HG03469 (cell line): ENCODE data around the gene BRD4.

Source experiments
- ATAC-seq: cut with Tn5 transposase; IDR thresholded peaks from one replicate; pipeline ENCODE4 v1.9.1; 2021; ENCODE audit warnings: mild to moderate bottlenecking, moderate library complexity, moderate number of reproducible peaks; ENCODE audit not compliant: unreplicated experiment

Gene BRD4

DNA sequence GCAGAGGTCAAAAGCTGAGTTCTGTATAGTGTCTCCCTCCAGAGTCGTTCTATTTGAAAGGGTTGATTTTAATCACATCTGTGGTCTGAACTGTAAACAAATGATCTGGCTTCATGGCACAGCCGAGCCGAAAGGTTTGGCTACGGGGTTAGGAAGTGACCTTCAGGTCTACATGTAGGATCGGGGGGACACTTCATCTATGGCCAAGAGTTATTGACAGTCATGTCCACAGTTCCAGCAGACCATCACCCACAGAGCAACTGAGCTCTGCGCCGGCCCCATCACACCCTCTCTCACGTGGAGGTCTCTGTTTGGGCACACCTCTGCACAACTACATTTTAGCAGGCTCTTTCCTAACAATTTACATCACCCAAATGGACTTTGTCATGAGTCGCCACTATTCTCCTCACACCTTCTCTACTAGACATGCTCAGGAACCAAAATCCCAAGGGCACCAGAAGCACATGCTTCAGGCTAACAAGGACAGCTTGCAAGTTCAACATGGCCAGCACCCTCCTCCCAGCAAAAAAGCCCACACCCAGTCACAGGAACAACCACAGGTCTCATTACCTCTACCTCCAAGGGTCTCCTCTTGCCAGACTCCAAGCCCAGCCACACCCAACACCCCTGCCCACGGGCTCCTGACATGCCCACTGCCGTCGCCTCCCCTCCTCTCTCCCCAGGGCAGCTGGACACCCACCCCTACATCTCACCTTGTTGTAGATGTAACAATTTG is 64.0 kb downstream of the BRD4 start:
- ATAC-seq = no peak

DNA sequence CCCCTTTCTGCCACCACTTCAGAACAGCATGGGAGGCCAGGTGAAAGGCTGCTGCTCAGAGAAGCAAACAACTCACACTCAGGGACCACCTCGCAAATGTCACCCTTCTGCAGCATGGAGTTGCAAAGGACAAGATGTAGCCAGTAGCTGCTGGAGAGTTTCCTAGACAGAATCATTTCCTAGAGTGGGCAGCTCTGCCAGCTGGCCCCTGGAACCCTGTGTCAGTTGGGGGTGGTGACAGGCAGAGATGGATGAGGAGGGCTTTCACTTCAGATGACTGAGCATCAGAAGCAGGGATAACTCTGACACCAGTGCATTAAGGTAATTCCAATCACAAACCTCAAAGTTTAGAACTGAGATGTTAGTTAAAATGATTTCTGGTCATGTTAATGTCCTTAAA is 65.7 kb downstream of the BRD4 start:
- ATAC-seq = no peak

DNA sequence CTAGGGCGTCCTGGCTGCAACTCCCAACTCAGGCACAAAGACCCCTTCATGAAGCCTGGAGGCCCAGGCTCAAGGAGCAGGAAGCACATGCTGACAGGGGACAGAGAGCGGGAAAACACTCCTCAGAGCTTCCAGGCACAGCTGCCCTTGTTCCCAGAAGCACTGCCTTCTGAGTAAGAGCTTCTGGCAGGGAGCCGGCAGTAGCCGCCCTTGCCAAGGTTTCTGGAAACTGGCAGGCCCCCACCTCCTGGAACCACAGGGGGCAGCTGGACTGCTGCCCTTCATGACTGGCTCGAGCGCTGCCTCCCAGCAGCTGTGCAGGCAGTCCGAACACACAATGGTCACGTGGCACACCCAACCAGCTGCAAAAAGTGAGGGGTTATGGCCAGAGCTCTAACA is 66.5 kb downstream of the BRD4 start:
- ATAC-seq = no peak

DNA sequence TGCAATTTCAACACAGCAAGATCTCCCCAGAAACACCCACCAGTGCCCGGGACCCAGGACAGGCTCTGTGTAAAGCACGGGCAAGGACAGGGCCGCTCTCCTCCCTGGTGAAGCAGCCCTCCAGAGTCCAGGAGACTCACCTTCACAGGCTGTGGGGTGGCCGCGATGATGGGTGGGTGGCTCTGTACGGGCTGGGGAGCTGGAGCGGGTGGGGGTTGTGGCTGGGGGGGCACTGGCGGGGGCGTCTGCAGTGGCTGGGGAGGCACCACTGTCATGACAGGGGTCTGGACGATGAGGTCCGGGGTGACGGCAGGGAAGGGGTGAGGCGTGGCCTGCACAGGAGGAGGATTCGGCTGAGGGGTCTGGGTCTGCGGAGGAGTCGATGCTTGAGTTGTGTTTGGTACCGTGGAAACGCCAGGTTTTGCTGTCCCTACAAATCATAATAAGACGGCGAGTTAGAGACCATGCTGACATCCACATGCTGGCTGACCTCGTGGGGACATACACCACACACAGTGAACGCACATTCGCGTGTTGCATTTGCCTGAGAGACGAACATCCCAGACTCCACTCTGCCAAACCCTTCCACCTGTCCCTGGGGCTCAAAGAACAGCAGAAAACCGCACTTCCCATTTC is 67.0 kb downstream of the BRD4 start:
- ATAC-seq = no peak

DNA sequence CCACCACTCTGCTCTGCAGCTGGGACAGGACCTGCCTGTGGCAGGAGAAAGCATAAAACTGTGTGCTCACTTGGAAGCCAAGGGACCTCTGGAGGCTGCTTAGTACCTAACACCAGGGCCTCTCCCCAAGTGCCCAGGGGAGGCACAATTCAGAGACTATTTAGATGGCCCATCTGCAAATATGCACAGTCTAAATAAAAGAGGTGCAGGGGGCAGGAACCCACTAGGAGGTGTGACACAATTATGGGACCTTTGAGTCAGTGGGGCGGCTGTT is 67.5 kb downstream of the BRD4 start:
- no peak for ATAC-seq

DNA sequence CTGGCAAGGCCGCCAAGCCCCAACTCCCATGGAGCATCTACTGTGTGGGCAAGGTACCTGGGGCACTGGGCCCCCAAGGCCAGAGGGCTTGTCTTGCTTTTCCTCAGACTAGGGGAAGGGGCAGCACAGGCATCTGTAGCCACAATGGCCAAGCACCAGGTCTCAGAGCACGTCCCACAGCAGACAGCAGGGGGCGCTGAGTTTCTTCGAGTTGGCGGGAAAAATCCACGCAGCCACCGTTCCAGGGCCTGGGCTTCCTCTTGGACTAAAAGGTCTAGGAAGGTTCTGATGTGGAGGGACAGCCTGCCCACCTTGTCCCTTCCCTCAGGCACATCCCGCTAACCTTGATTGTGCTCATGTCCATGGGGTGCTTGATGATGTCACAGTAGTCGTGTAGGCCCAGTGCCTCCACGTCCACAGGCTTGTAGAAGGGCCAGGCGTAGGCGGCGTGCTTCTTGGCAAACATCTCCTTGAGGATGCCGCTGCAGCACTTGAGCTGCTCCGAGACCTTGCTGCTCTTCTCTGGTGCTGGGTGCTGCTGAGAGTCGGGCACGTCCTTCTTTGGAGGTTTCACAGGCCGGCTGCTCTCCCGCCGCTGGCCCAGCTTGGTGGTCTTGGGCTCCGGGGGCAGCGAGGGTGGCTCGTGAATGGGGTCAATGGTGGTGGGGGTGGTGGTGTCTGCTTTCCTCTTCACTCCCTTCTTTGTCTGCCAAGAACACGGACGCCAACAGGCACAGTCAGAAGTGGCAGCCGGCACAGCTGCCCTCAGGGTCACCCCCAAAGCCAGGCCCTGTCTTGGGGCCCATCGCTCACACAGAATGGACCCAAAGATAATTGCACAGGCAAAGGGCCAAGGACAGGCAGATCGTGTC is 68.0 kb downstream of the BRD4 start:
- no peak for ATAC-seq

DNA sequence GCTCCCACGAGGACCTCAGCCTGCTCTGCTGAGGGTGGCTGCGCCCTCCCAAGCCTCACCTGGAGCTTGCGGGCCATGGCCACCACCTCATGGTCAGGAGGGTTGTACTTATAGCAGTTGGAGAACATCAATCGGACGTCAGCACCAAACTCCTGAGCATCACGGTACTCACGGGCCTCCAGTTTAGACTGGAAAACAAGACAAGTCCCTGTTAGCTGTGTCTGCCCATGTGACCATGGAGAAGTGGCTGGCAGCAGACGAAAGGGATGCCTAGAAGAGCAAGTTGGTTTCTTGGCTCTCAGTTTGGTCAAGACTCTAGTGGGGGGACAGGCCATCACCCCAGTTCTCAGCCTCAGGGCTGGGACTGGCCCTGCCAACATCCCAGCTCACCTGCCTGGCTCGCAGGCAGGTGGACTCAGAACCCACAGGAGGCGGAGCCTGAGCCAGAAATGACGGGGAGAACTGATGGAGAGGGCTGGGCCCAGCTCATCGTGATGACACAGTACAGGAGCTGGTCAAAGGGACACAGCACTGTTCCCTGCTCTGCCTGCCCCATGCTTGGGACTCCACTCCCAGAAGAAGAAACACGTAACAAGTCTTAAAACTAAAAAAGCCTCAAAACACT is 68.9 kb downstream of the BRD4 start:
- no peak for ATAC-seq

DNA sequence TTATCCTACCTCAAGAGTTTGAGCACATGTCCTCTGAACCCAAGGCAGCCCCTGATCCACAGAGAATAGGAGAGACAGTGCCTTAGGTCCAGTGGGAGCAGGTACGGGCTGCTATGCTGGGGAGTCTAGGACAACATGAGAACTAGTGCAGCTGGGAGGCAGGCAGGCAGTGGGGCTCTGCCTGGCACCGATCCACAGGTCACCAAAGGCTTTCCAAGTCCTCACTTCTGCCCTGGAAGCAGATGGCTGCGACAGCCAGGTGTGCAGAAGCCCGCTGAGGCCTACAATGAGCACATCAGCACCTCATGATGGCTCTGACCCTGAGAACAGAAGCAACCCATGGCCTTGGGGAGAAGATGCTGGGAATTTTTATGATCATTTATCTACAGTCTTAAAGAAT is 70.3 kb downstream of the BRD4 start:
- ATAC-seq = no peak

DNA sequence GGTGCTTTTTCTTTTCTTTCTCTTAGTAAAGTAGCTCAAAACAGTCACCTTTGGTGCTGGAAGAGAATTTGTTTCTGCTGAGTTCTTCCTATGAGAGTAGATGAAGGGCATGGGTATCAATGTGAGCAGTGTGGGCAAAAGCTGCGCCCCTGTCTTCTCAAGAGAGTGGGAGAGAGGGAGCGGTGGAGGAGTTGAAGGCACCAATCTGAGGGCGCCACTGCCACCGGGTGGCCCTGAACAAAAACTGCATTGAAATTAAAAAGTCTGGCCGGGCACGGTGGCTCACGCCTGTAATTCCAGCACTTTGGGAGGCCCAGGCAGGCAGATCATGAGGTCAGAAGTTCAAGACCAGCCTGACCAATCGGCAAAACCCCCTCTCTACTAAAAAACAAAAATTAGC is 71.4 kb downstream of the BRD4 start:
- no peak for ATAC-seq

DNA sequence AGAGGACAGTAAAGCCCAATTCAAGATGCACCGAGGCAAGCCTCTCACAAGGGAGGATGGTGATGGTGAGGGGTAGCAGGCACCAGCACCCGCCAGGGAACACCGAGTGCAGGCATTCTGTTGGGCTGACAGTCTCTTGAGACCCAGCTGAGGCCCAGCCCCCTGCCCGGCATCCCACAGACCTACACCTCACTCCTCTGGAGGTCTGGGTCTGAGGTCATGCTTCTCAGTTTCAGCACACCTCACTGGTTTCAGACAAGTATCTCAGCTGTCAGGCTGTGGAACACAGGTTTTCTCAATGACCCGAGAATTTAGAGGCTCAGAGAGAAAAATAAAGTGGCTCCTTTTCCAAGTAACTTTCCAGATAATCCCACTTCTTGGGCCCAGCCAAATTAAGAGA is 72.4 kb downstream of the BRD4 start:
- ATAC-seq = no peak

DNA sequence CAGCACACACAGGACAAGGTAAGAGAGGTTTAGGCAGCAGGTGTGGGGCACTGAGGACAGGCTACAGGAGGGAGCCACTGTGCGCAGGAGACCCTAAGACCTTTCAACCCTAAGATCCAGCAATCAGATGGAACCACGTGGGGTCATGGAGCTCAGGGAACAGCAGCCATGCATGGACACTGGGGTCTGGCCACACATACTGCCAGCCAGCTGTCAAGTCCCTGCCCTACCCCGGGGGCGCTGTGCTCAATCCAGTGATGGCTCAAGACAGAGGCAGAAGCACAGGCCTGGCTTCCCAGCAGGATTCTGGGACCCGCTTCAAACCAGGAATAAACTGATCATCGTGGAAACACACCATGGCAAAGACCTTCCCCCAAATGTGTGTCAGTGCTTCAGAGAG is 74.6 kb downstream of the BRD4 start:
- ATAC-seq = no peak

DNA sequence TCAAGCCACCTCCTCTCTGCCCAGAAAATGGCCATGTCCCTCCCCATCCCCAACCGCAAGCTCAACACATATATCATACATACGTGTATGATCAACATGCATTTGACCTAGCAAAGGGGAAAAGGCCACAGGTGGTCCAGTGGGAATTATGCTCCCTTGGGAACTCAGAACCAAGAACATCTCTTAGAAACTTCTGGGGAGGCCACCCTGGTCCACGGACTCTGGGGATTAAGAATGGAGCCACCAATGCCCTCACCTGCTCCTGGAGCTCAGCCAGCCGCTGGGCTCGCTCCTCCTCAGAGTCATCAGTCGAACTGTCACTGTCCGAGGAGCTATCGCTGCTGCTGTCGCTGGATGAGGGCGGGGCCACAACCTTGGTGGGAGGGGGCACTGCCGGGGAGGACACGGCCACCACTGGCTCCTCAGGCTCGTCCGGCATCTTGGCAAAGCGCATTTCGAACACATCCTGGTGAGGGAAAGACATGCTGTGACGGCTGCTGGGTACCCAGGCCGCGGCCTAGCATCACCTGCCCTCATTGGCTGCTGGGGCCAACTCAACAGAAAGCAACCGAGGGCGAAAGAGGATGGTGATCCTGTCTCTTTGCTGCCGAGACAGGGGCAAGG is 75.5 kb downstream of the BRD4 start:
- ATAC-seq = no peak

DNA sequence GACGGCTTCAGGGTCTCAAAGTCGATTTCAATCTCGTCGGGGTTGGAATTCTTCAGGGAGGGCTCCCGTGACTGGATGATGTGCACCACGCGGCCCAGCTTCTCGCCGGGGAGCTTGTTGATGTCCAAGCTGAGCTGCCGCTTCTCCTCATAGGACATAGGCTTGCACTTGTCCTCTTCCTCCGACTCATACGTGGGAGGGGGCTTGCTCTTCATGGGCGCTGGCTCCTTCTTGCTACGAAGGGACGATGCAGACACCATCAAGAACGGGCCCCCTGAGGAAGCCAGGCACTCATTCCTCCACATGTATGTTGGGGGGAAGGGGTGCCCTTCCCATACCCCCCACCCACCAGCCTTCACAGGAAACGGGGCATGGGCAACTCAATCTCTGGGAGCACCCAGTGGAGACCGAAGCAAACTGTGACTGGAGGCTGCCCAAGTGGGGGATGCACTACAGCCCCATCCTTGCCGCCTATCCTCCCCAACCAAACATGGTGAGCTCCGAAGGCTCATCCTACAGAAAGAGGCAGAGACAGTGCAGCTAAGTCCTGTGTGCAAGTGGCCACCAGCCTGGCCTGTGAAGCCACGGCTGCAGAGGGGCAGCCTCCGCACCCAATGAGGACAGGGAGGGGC is 76.9 kb downstream of the BRD4 start:
- ATAC-seq = no peak

DNA sequence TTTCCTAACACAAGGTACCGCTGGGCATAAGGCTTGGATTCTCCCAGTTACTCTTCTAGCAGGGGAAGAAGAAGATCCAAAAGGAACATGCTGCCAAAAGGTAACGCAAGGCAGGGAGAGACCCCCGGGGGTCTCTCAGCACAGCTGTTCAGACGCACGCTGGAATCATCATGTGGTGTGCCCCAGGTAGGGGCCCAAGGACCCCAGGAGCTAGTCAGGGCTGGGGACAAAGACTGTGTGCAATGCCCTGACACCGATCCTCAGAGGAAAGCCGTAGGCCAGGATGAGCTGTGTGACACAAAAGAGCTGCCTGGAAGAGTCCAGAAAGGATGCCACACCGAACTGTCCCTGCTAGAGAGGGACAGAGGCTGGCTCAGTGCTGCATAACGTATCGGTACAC is 77.8 kb downstream of the BRD4 start:
- no peak for ATAC-seq

DNA sequence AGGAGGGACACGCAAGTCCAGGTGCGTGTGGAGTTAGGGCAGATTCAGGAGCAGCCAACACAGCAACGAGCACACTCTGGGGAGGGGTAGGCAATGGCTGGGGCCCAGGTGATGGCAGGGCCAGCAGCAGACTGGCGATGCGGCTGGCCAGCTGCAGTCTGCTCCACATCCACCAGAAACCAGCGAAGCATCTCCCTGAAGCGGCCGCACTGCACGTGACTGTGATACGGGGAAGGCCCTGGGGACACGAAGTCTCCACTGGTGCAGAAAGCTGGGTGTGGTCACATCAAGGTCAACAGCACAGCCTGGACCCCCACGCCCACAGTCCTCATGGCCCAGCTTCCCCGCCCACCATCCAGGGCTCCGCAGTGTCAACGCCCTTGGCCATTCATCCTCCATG is 78.8 kb downstream of the BRD4 start:
- ATAC-seq = no peak

DNA sequence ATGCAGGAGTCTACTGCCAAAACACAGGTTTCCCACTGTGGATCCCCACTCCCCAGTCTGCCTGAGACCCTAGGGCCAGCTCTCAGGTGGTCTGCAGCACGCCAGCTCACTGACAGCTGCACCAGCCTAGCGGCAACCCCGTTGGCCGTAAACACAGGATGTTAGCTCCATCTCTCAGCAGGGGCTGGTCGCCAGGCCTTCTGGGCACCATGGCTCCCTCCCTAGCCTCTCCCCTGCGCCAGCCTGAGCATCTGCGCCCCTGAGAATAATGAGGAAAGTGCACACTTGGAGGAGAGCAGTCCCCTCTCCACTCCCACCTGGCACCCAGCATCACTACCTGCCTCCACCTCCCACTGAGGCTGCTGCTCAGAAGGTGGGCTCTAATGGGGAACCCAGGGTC is 79.3 kb downstream of the BRD4 start:
- ATAC-seq = no peak

DNA sequence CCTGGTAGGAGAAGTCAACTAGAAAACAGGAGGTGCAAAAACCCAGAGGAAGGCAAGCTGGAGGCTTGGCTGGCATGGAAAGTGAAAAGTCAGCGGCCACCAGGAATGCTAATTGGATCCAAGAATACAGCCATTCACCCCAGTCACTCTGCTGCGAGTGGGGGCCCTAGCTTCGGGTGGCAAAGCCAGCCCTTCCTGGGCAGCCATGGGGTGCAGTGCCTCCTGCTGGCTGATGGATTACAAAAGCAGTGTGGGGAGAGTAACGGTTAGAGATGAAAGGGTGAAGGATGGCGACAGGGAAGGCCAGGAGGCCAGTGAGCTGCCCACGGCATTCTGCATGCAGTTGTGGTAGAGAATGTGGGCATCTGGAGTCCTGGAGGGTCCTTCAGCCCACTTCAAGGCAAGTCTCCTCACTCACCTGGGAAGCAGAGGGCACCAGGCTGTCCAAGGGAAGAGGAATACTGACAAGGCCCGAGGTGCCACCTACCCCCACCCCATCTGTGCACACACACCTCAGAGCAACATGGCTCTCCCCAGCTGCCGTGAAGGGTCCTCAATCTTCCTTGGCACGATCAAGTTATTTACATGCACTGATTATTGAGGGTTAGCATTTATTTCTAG is 79.8 kb downstream of the BRD4 start:
- ATAC-seq = no peak

DNA sequence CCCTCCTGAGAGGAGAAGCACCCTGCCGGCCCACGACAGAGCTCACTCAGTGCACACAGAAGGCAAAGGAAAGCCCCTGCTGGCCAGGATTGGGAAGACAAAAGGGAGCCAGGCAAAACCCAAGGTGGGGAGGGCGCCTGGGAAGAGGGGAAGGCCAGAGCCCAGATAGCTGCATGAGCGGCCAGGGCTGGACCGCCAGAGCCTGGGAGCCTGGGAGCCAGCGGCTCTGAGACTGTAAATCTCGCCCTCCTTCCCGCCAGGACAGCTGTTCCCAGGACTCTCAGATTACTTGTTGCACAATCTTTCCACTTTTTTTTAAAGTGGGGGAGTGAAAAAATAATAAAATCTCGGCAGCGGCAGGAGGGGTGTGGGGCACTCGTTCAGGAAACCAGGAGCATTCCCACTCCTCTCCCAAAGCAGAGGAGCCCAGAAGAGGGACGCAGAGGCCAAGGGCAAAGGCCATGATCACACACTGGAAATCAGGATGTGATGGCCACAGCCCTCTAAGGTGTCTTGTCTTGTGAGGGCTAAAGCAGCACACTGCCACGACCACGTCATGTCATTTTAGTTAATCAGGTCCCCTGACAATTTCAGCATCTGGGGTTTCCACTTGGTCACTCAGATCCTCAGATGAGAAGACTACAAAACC is 80.5 kb downstream of the BRD4 start:
- ATAC-seq = no peak

DNA sequence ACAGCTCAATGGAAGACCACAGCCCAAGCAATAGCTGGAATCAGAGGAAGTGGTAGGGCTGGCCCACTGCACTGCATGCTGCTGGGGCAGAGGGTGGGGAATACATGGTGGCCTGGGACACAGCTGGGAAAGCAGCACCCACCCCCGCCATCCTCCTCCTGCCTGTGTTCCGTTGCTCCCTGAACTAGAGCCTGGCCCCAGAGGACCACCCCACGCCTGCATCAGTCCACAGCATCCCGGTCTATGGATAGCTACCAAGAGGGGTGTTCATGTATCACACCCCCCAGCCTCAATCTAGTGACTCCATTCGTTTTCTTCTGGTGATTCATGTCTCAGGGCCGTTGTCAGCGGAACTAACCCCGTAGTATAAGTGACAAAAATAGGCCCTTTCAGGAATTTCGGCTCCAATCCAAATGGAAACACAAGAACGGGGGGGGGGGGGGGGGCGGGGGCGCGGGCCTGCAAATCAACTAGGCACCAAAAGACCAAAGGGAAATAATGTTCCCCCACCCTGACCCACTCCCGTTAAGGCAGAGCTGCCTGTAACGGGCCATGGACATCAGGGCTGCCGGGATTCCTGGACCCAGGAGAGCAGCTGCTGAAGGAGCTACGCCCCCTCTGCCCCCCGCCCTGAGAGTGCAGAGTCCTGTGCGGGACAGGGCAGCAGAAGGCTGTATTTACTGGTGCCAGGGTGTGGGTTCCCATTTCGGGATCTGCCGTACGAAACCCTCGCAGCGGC is 81.2 kb downstream of the BRD4 start:
- ATAC-seq = no peak
